Colonic mucosa (tissue), 4 donors: ENCODE data around the gene ASCL5. TPM values are rescaled to one million over a fixed set of nuclear protein-coding genes. Genes with fewer than 3 reads are reported as not detected.
A peak's percentile ranks its signal among the peaks of the same experiment; 100 is the strongest.

Experiments used
- DNase-seq: peaks from one replicate; pipeline ENCODE4 v3.0.0-alpha.2; 2020
- H3K27ac ChIP-seq: fragments of 200-600 bp; one replicate; pipeline ENCODE4 v1.8.0; 2021
- H3K27me3 ChIP-seq: fragments of 200-600 bp; one replicate; pipeline ENCODE4 v1.8.0; 2021
- H3K36me3 ChIP-seq: fragments of 200-600 bp; one replicate; pipeline ENCODE4 v1.8.0; 2021
- H3K4me1 ChIP-seq: fragments of 200-600 bp; one replicate; pipeline ENCODE4 v1.8.0; 2021; ENCODE audit warnings: mild to moderate bottlenecking
- H3K4me3 ChIP-seq: fragments of 200-600 bp; one replicate; pipeline ENCODE4 v1.8.0; 2021
- H3K9ac ChIP-seq, 2 donors: one replicate each; pipeline ENCODE4 v1.7.0; 2013; ENCODE audit warnings: control low read depth in 2 of 2, low read depth in 2 of 2, low read length in 2 of 2
- H3K9me3 ChIP-seq: fragments of 200-600 bp; one replicate; pipeline ENCODE4 v1.8.0; 2021
- intact Hi-C: fragments of 100-400 bp; cut with DNase I; formaldehyde crosslinking; loops from one replicate; pipeline ENCODE4 v1.14.1; 2022
- total RNA-seq, 2 donors: library from RNA; stranded (reverse); fragmentation: NEBNext Ultra II Directional in 1 of 2; extraction: Animal tissue kit (Norgen Biotek cat#: 25700) in 1 of 2; gene quantifications; one replicate each; pipeline ENCODE4 v1.2.1, GENCODE V29; 2021
- TF ChIP-seq, protein P1 (sequence below): fragments of 200-600 bp; IDR thresholded peaks from one replicate; pipeline ENCODE4 v1.8.0; 2022; ENCODE audit warnings: antibody characterized with exemption, mild to moderate bottlenecking
- donor health status: healthy.
- donor health status: DM: no; HTN: no; CAD: no.
- donor health status: DM: no; HTN: no; CAD: no.

ASCL5 gene
- total RNA-seq, 2 donors from 2014 or later = not detected

DNA sequence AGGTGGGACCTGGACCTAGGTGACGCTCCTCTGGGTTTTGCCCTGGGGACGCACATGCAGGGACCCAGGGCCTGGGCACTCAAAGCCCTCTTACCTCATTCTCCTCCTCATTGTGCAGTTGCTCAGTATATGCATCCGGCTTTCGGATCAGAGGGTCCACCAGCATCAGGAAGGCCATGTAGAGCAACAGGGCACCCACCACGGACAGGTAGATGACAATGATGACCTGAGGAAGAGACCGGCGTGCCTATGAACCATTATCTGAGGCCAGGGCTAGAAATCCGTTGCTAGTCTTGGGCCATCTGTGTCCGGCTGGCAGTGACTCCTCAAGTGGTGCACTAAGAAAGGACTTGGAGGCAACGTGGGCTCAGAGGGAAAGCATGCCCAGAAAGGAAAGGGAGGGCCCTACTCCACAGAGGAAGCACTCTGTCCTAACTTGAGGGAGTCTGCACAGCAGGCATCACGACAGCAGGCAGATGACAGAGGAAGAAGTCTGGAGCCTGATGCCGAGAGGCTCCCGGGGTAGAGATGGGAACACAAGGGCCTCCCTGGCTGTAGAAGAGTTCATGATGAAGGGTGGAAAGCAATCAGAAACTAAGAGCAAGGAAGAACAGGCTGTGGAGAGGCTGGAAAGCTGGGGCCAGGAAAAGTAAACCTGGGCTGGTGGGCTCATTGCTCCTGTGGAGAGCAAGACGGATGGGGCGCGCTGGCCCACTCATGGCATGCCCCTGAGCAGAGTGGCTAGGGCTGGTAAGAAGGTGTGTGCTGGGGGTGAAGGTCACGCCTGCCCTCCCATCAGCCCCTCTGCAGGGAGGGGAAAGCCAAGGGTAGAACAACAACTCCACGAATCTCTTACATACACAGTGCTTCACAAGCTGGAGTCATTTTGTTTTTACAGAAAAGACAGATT lies 17.0 kb upstream of the ASCL5 start:
- Histone ChIP-seq H3K36me3 (no peaks in the 10 kb centered on the region), H3K9me3 (no peaks in the 10 kb centered on the region), H3K9ac (no peak overlapping the region), H3K4me3 (no peak overlapping the region), H3K27ac (no peak overlapping the region), H3K27me3 (no peaks in the 10 kb centered on the region), H3K4me1 (no peaks in the 10 kb centered on the region)
- intact Hi-C loops = no loop called here
- TF ChIP-seq, protein P1, sequence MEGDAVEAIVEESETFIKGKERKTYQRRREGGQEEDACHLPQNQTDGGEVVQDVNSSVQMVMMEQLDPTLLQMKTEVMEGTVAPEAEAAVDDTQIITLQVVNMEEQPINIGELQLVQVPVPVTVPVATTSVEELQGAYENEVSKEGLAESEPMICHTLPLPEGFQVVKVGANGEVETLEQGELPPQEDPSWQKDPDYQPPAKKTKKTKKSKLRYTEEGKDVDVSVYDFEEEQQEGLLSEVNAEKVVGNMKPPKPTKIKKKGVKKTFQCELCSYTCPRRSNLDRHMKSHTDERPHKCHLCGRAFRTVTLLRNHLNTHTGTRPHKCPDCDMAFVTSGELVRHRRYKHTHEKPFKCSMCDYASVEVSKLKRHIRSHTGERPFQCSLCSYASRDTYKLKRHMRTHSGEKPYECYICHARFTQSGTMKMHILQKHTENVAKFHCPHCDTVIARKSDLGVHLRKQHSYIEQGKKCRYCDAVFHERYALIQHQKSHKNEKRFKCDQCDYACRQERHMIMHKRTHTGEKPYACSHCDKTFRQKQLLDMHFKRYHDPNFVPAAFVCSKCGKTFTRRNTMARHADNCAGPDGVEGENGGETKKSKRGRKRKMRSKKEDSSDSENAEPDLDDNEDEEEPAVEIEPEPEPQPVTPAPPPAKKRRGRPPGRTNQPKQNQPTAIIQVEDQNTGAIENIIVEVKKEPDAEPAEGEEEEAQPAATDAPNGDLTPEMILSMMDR = no peak
- DNase-seq = no peak

DNA sequence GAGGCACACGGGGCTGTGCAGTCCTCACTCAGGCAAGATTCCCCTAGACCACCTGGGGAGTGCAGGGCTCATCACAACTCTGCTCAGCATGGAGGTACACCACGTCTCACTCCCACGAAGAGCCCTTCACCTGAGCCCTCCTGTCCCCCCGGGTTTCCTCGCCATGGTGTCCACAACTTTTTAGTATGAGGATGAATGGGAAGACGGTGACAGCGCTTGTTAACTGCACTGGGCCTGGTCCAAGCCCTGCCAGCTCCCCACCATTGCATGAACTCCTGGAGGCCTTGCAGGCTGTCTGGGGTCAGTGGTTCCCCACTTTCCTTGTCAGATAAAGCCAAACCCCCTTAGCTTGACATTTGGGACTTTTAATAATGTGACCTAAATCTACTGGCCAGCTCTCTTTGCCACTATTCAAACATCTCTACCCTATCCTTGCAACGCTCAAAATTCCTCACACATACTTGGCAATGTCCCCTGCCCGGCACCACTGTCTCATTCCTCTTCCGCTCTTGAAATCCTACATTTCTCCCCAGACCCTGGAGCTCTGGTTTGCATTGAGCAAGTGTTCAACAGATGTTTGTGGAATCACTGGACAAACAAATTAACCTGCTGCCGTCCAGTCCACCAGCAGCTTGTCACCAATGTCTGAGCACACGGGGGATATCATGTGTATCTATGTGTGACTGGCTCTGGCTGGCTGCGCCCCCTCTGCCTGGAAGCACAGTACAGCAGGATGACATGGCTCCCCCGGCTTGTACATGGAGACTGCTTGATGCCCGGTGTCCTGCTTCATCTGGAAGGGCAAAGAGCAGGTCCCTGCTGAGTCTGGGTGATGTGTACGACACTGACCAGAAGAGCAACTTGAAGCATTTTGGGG lies 16.1 kb upstream of the ASCL5 start:
- no peaks in the 10 kb centered on the region for H3K4me1 ChIP-seq
- H3K27me3 ChIP-seq = no peaks in the 10 kb centered on the region
- no peak overlapping the region for H3K27ac ChIP-seq
- no peaks in the 10 kb centered on the region for H3K36me3 ChIP-seq
- TF ChIP-seq, protein P1 = no peak
- no peak overlapping the region for H3K4me3 ChIP-seq
- intact Hi-C loops = no loop called here
- H3K9ac ChIP-seq = no peak overlapping the region
- no peaks in the 10 kb centered on the region for H3K9me3 ChIP-seq
- no peak for DNase-seq

DNA sequence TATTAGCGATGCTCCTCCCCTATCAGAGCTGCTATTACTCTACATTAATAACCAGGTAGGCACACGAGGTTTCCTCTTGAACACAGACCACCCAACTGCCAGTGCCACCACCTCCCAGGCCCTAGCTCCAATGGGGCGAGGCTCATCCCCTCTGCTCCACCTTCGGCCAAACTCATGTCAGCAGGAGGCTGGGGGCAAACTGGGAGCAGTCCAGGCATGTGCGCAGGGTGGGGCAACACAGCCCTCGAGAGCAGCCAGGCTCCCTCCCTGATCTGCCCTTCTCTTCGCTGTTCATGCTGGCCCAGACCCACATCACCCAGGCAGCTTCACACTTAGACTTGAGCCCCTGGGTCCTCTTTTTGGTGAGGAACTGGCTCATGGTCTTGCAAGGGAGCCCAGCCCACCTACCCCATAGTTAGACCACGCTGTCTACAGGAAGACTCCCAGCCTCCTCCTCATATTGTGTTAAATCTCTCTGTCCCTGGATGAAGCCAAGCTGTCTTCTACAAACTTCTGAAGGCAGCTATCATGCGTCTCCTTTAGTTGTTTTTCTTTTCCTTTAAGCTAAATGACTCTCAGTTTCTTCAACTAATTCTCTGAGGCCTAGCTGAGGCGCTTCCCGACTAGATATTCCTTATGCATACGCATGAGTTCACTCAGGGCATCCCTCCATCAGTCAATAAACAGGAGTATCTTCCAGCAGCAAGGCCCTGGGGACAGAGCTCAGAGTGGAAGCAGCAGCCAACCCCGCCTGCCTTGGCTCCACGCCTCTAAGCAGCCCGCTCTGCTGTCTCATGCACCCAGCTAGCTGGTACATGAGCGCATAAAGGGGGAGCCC lies 15.2 kb upstream of the ASCL5 start:
- peak; percentile 27 for DNase-seq
- no peak overlapping the region for H3K9ac ChIP-seq
- TF ChIP-seq, protein P1 = no peak

DNA sequence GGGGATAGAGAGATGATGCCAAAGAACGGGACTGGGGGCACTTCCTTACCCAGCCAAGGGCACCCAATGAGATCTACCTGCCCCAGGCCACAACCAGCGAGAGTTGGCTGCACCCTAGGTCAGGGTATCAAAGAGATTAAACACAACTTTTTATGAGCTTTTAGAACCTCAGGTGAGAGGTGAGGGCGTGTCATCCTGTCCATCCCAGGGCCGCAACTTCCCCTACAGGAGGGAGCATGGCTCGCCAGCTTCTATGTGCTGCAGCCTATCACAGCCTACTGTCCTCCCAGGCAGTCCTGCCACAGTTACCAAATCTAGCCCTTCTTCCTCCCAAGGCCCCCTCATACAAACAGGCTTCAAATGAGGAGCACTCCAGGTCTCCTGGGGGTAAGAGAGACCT lies 14.4 kb upstream of the ASCL5 start:
- Histone ChIP-seq H3K27me3 (no peaks in the 10 kb centered on the region), H3K36me3 (no peaks in the 10 kb centered on the region), H3K4me3 (no peak overlapping the region), H3K4me1 (no peaks in the 10 kb centered on the region), H3K27ac (no peak overlapping the region), H3K9ac (no peak overlapping the region), H3K9me3 (no peaks in the 10 kb centered on the region)
- TF ChIP-seq, protein P1 = no peak
- intact Hi-C loops = no loop called here
- no peak for DNase-seq

More for the DNA sequence above, 15.2 kb upstream of the ASCL5 start:
- H3K9me3 ChIP-seq = no peaks in the 10 kb centered on the region
- H3K27ac ChIP-seq = no peak overlapping the region
- no peaks in the 10 kb centered on the region for H3K27me3 ChIP-seq
- no peaks in the 10 kb centered on the region for H3K36me3 ChIP-seq
- H3K4me1 ChIP-seq = no peaks in the 10 kb centered on the region
- H3K4me3 ChIP-seq = no peak overlapping the region
- intact Hi-C loops = no loop called here

DNA sequence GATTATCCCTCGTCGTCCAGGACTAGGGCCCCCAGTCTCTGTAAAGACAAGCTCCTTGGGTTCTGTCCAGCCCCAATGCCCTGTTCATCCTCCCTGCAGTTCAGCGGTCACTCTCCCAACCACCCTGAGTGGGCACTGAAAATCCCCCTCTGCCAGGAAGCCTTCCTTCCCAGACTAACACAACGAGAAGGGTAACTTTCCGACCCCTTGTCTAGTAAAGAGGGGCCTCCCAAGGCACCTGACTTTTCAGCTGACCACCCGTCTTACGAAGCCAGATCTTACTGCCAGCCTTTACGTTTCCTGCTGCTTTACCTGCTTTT lies 13.9 kb upstream of the ASCL5 start:
- Histone ChIP-seq H3K9ac (no peak overlapping the region), H3K36me3 (no peaks in the 10 kb centered on the region), H3K9me3 (no peaks in the 10 kb centered on the region), H3K27ac (no peak overlapping the region), H3K4me1 (no peaks in the 10 kb centered on the region), H3K4me3 (no peak overlapping the region), H3K27me3 (no peaks in the 10 kb centered on the region)
- no peak for DNase-seq
- intact Hi-C loops = no loop called here
- TF ChIP-seq, protein P1 = no peak
